Measurements from ENCODE around the gene CCDC186. TPM values are rescaled to one million over a fixed set of nuclear protein-coding genes. Genes with fewer than 3 reads are reported as not detected.

CCDC186 gene
- total RNA-seq, 6 donors from 2014 or later, result 21.4 to 90.0 (median 30.9) TPM

DNA sequence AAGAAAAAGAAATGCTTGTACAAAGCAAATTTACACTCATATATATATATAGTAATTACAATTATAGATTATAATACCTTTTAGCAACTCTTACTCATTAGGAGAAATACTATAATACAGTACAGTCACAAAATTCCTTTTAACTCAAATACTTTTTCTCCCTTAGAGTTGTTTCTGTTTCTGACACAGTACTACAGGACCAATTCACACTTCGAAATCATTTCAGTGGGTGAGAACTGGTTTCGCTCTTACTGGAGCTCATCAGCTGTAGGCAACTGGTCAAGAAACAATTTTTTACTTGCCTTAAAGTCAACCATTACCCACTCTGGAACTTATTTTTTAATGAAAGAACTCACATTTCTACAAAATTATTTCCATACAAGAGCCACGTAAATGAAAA lies 6.0 kb downstream of the CCDC186 start:
- peaks cover 0 to 7% (median 3%) of the 10 kb centered on the region in 4 donors for H3K9me3 ChIP-seq
- H3K4me3 ChIP-seq, result no peak overlapping the region
- WGBS, 2 donors, result 82 to 89% methylated on average over 3 of the region's 3 CpGs
- no peak overlapping the region for H3K27ac ChIP-seq
- TF ChIP-seq POLR2AphosphoS5 (IDR thresholded peaks at IDR 0.05) (no peak), POLR2A (IDR thresholded peaks at IDR 0.05) (no peak), EP300 (IDR thresholded peaks at IDR 0.05) (no peak)
- TF ChIP-seq, protein P1, sequence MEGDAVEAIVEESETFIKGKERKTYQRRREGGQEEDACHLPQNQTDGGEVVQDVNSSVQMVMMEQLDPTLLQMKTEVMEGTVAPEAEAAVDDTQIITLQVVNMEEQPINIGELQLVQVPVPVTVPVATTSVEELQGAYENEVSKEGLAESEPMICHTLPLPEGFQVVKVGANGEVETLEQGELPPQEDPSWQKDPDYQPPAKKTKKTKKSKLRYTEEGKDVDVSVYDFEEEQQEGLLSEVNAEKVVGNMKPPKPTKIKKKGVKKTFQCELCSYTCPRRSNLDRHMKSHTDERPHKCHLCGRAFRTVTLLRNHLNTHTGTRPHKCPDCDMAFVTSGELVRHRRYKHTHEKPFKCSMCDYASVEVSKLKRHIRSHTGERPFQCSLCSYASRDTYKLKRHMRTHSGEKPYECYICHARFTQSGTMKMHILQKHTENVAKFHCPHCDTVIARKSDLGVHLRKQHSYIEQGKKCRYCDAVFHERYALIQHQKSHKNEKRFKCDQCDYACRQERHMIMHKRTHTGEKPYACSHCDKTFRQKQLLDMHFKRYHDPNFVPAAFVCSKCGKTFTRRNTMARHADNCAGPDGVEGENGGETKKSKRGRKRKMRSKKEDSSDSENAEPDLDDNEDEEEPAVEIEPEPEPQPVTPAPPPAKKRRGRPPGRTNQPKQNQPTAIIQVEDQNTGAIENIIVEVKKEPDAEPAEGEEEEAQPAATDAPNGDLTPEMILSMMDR (IDR thresholded peaks at IDR 0.05), result no peak
- no peaks in the 10 kb centered on the region for H3K27me3 ChIP-seq
- ATAC-seq (ENCODE audit: low FRiP score in 2 of 2) (no peak), DNase-seq (no peak)
- peaks cover 0 to under 1% (median 0%) of the 10 kb centered on the region in 4 donors for H3K36me3 ChIP-seq
- peaks cover 8 to 37% (median 20%) of the 10 kb centered on the region in 4 donors for H3K4me1 ChIP-seq

GRCh38 chr10:114166494-114166893 lies 7.5 kb downstream of the CCDC186 start:
- TF ChIP-seq EP300 (IDR thresholded peaks at IDR 0.05) (no peak), POLR2AphosphoS5 (IDR thresholded peaks at IDR 0.05) (no peak), POLR2A (IDR thresholded peaks at IDR 0.05) (no peak)
- TF ChIP-seq, protein P1 (IDR thresholded peaks at IDR 0.05), result no peak
- peaks cover 0 to 8% (median 1%) of the 10 kb centered on the region in 4 donors for H3K36me3 ChIP-seq
- ATAC-seq (ENCODE audit: low FRiP score in 2 of 2) (no peak), DNase-seq (no peak)
- no peaks in the 10 kb centered on the region for H3K27me3 ChIP-seq
- WGBS, 2 donors, result 50 to 52% methylated on average over 3 of the region's 3 CpGs
- peaks cover 0 to 26% (median 13%) of the 10 kb centered on the region in 4 donors for H3K4me1 ChIP-seq
- H3K27ac ChIP-seq, result peak overlapping the region in 2 of 4 donors; percentile 24 to 57
- no peak overlapping the region for H3K4me3 ChIP-seq
- peaks cover 0 to 7% (median 3%) of the 10 kb centered on the region in 4 donors for H3K9me3 ChIP-seq

- Histone ChIP-seq H3K27me3 (no peaks in the 10 kb centered on the region), H3K9me3 (peaks cover 0 to 7% (median 3%) of the 10 kb centered on the region in 4 donors), H3K4me1 (peaks cover 0 to 26% (median 12%) of the 10 kb centered on the region in 4 donors), H3K27ac (peak overlapping the region in 2 of 4 donors; percentile 41 to 57), H3K4me3 (no peak overlapping the region), H3K36me3 (peaks cover 0 to 8% (median 1%) of the 10 kb centered on the region in 4 donors)
- DNase-seq (no peak), ATAC-seq (ENCODE audit: low FRiP score in 2 of 2) (peak in 1 of 2 donors; percentile 29)
- 56 to 61% methylated on average over 3 of the region's 3 CpGs for WGBS, 2 donors
- TF ChIP-seq, protein P1 (IDR thresholded peaks at IDR 0.05), result no peak
- no peak for TF ChIP-seq POLR2AphosphoS5 (IDR thresholded peaks at IDR 0.05)
- no peak for TF ChIP-seq EP300 (IDR thresholded peaks at IDR 0.05)
- no peak for TF ChIP-seq POLR2A (IDR thresholded peaks at IDR 0.05)
These were observed 8.0 kb downstream of the CCDC186 start for GRCh38 chr10:114166043-114166442.

- WGBS, 2 donors, result 51 to 57% methylated on average over 2 of the region's 2 CpGs
- H3K27me3 ChIP-seq, result no peaks in the 10 kb centered on the region
- TF ChIP-seq POLR2AphosphoS5 (IDR thresholded peaks at IDR 0.05) (no peak), POLR2A (IDR thresholded peaks at IDR 0.05) (no peak), EP300 (IDR thresholded peaks at IDR 0.05) (no peak)
- TF ChIP-seq, protein P1 (IDR thresholded peaks at IDR 0.05), result no peak
These were observed 10.9 kb downstream of the CCDC186 start for GRCh38 chr10:114163062-114163461.

DNA sequence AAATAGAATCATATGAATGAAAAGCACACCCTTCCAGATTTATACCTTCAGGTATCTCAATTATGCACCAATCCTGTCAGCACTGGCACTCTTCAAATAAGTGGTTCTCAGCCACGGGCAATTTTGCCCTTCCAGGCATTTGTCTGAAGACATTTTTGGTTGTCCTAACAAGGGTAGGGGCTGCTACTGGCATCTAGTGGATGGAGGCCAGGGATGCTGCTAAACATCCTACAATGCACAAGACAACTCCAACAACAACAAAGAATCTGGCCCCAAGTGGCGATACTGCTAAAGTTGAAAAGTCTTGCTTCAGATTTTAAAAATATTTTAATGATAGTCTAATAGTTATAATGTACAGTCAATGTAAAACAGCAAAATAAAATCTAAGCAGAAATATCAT lies 16.1 kb downstream of the CCDC186 start:
- Histone ChIP-seq H3K27ac (no peak overlapping the region), H3K27me3 (no peaks in the 10 kb centered on the region), H3K4me1 (peaks cover 0 to 7% (median under 1%) of the 10 kb centered on the region in 4 donors), H3K4me3 (no peak overlapping the region), H3K36me3 (peaks cover 0 to 41% (median 4%) of the 10 kb centered on the region in 4 donors), H3K9me3 (no peaks in the 10 kb centered on the region)
- DNase-seq, result no peak
- ATAC-seq (ENCODE audit: low FRiP score in 2 of 2), result no peak
- TF ChIP-seq POLR2A (IDR thresholded peaks at IDR 0.05) (no peak), POLR2AphosphoS5 (IDR thresholded peaks at IDR 0.05) (no peak), EP300 (IDR thresholded peaks at IDR 0.05) (no peak)
- TF ChIP-seq, protein P1 (IDR thresholded peaks at IDR 0.05), result no peak
- WGBS, 2 donors, result 75 to 90% methylated on average over 2 of the region's 2 CpGs

More at GRCh38 chr10:114163062-114163461, 10.9 kb downstream of the CCDC186 start:
- Histone ChIP-seq H3K9me3 (no peaks in the 10 kb centered on the region), H3K4me3 (no peak overlapping the region), H3K27ac (peak overlapping the region in 1 of 4 donors; percentile 16), H3K4me1 (peaks cover 0 to 26% (median 14%) of the 10 kb centered on the region in 4 donors), H3K36me3 (peaks cover 0 to 8% (median 1%) of the 10 kb centered on the region in 4 donors)
- DNase-seq (no peak), ATAC-seq (ENCODE audit: low FRiP score in 2 of 2) (no peak)

Data from upper lobe of left lung (tissue), 6 donors.